ENCODE data around the gene RENBP. TPM values are rescaled to one million over a fixed set of nuclear protein-coding genes. Genes with fewer than 3 reads are reported as not detected.

Gene RENBP
- total RNA-seq, 1 experiment from 2014 or later: 7.1 TPM

DNA sequence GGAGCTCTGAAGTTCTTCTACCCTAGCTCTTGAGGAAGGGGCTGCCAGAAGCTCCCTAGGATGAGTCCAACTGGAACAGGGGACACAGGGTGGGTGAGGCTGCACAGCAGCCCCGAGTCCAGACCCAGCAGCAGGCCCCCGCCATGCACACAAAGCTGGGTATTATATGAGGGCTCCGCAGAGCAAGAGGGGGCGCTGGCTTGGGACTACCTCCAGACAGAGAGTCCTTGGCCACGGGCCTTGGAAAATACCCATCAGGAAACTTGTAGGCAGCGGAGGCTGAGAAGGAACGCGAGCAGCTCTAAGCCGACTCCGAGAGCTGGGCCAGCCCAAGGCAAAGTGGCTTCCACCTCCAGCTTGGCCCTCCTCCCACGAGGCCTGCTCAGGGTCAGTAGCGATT lies 19.1 kb upstream of the RENBP start:
- no peaks in the 10 kb centered on the region for H4K20me1 ChIP-seq (ENCODE audit: control insufficient read depth, insufficient read depth, insufficient read length)
- no peak overlapping the region for H3K4me2 ChIP-seq (ENCODE audit: insufficient read depth, insufficient read length, low read length)
- H3K79me1 ChIP-seq (ENCODE audit: insufficient read depth, low read depth, low read length, poor library complexity, severe bottlenecking): peaks cover 5% of the 10 kb centered on the region
- H4K5ac ChIP-seq (ENCODE audit: insufficient read length, low read depth, low read length): no peak overlapping the region
- H3K18ac ChIP-seq (ENCODE audit: insufficient read length, low read depth, low read length): no peak overlapping the region
- no peak overlapping the region for H3K9ac ChIP-seq (ENCODE audit: extremely low read depth, insufficient read length, low read length)
- H3K79me2 ChIP-seq (ENCODE audit: insufficient read depth, low read length): peaks cover 39% of the 10 kb centered on the region; the same call in 1 of the 2 replicates
- H3K56ac ChIP-seq (ENCODE audit: insufficient read length, low read depth, low read length): no peak overlapping the region
- no peak overlapping the region for H2AK5ac ChIP-seq (ENCODE audit: insufficient read length, low read length)
- no peak overlapping the region for H2AFZ ChIP-seq (ENCODE audit: low read length)
- Mint-ChIP-seq H3K27me3 (ENCODE audit: low read depth) (peaks cover 1% of the 10 kb centered on the region; the same call in 1 of the 2 replicates), H3K9me3 (peaks cover 0 to 3% of the 10 kb centered on the region in 2 experiments; a peak in 1 of 5 replicates), H3K36me3 (ENCODE audit: insufficient read depth in 1 of 3, low read depth in 3 of 3) (peaks cover 50 to 80% (median 71%) of the 10 kb centered on the region in 3 experiments), H3K4me1 (peaks cover 24 to 27% of the 10 kb centered on the region in 2 experiments), H3K27ac (no peak overlapping the region), H3K4me3 (no peak overlapping the region)
- H3T11ph ChIP-seq (ENCODE audit: low read length): no peak overlapping the region
- WGBS (ENCODE audit: extremely low coverage, insufficient read length, low lambda C conversion rate): no CpG with 5 or more reads among the region's 12 CpGs
- peaks cover 4% of the 10 kb centered on the region; the same call in 1 of the 2 replicates for H3K4me1 ChIP-seq (ENCODE audit: insufficient read depth, low read length)
- no peak overlapping the region for H3K4ac ChIP-seq (ENCODE audit: low read depth, low read length)
- no peak overlapping the region for H2BK12ac ChIP-seq (ENCODE audit: insufficient read length, low read depth, low read length)
- TF ChIP-seq, protein P1, sequence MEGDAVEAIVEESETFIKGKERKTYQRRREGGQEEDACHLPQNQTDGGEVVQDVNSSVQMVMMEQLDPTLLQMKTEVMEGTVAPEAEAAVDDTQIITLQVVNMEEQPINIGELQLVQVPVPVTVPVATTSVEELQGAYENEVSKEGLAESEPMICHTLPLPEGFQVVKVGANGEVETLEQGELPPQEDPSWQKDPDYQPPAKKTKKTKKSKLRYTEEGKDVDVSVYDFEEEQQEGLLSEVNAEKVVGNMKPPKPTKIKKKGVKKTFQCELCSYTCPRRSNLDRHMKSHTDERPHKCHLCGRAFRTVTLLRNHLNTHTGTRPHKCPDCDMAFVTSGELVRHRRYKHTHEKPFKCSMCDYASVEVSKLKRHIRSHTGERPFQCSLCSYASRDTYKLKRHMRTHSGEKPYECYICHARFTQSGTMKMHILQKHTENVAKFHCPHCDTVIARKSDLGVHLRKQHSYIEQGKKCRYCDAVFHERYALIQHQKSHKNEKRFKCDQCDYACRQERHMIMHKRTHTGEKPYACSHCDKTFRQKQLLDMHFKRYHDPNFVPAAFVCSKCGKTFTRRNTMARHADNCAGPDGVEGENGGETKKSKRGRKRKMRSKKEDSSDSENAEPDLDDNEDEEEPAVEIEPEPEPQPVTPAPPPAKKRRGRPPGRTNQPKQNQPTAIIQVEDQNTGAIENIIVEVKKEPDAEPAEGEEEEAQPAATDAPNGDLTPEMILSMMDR (conservative IDR thresholded peaks at IDR 0.05): no peak
- no peak overlapping the region for H3K27ac ChIP-seq (ENCODE audit: insufficient read length, low read depth, low read length)
- no peaks in the 10 kb centered on the region for H3K27me3 ChIP-seq (ENCODE audit: insufficient read depth, low read length)
- H2BK5ac ChIP-seq (ENCODE audit: insufficient read length, low read length): no peak overlapping the region
- H3K23me2 ChIP-seq (ENCODE audit: insufficient read length, low read depth, low read length, poor library complexity, severe bottlenecking): no peaks in the 10 kb centered on the region
- no peak overlapping the region for H3K14ac ChIP-seq (ENCODE audit: insufficient read depth, low read length)
- DNase-seq: no peak
- H2BK120ac ChIP-seq (ENCODE audit: low read depth, low read length, poor library complexity, severe bottlenecking): no peak overlapping the region
- H3K9me3 ChIP-seq (ENCODE audit: control insufficient read depth, low read depth, low read length): no peaks in the 10 kb centered on the region
- H3K23ac ChIP-seq (ENCODE audit: insufficient read length, low read depth, low read length): no peak overlapping the region
- no peak overlapping the region for H4K8ac ChIP-seq (replicated peaks; ENCODE audit: insufficient read length, low read depth, low read length)
- no peak overlapping the region for H4K91ac ChIP-seq (ENCODE audit: insufficient read length, low read depth, low read length)
- H2BK15ac ChIP-seq (ENCODE audit: low read depth, low read length): no peak overlapping the region
- no peak overlapping the region for H2BK20ac ChIP-seq (ENCODE audit: low read depth, low read length, poor library complexity, severe bottlenecking)
